Neural crest cell (in vitro differentiated cells): Measurements from ENCODE around the gene NCBP3. TPM values are rescaled to one million over a fixed set of nuclear protein-coding genes. Genes with fewer than 3 reads are reported as not detected.
"Not testable (repeated sequence)": the region's sequence is repeated elsewhere in the genome, so short reads cannot be mapped to it uniquely, and the experiment has no call there.

ENCODE experiments used
- DNase-seq: peaks from one replicate; pipeline ENCODE4 v3.0.0; 2021; ENCODE audit warnings: low read depth, mixed read lengths, low spot score
- H3K27ac Mint-ChIP-seq: one replicate; pipeline ENCODE4 v1.8.0; 2021; ENCODE audit warnings: mild to moderate bottlenecking, mixed read lengths; ENCODE audit not compliant: unreplicated experiment
- H3K27me3 Mint-ChIP-seq: 2 replicates; pipeline ENCODE4 v1.8.0; 2021; ENCODE audit warnings: low read depth, mild to moderate bottlenecking, mixed read lengths
- H3K36me3 Mint-ChIP-seq: 2 replicates; pipeline ENCODE4 v1.8.0; 2021; ENCODE audit warnings: low read depth, mild to moderate bottlenecking, mixed read lengths
- H3K4me1 Mint-ChIP-seq: 2 replicates; pipeline ENCODE4 v1.8.0; 2021; ENCODE audit warnings: mixed read lengths
- H3K4me3 Mint-ChIP-seq: one replicate; pipeline ENCODE4 v1.8.0; 2021; ENCODE audit warnings: mild to moderate bottlenecking, mixed read lengths
- H3K9me3 Mint-ChIP-seq: 2 replicates; pipeline ENCODE4 v1.8.0; 2021; ENCODE audit warnings: mixed read lengths
- CTCF ChIP-seq: fragments of 200-600 bp; sonication (generic); conservative IDR thresholded peaks from 2 replicates; pipeline ENCODE4 v1.5.0; 2021; ENCODE audit warnings: antibody characterized with exemption, mild to moderate bottlenecking
- total RNA-seq: library from RNA; stranded (reverse); gene quantifications from 2 replicates; pipeline ENCODE4 v1.2.1, GENCODE V29; 2021

NCBP3 gene
- total RNA-seq, 1 donor from 2014 or later = 61.5 TPM

DNA sequence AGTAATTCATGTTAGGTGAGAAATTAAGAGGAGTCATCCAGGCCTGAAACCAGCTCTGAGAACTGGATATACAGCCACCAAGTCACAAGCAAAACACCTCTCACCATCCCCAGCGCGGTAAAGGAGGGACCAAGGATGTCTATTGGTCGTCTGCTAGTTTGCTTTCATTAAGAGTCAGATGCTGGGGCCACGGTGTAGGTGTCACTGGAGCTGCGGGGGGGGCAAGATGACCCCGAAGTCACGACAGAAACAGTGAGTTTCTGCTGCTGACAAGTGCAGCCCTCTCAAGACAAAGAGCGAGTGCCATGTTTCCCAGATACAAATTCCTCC, 790 bp downstream of the NCBP3 start:
- TF ChIP-seq CTCF = no peak
- Mint-ChIP-seq H3K4me1 (peaks cover 19% of the 10 kb centered on the region), H3K27ac (peak overlapping the region; percentile 96), H3K36me3 (peaks cover 2% of the 10 kb centered on the region), H3K4me3 (peak overlapping the region; percentile 99), H3K27me3 (peaks cover 4% of the 10 kb centered on the region), H3K9me3 (no peaks in the 10 kb centered on the region)
- DNase-seq = no peak

DNA sequence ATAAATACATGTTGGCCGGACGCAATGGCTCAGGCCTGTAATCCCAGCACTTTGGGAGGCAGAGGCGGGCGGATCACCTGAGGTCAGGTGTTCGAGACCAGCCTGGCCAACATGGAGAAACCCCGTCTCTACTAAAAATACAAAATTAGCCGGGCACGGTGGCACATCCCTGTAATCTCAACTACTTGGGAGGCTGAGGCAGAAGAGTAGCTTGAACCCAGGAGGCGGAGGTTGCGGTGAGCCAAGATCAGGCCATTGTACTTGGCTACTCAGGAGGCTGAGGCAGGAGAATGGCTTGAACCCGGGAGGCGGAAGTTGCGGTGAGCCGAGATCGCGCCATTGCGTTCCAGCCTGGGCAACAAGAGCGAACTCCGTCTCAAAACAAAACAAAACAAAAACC, 1.5 kb downstream of the NCBP3 start:
- not testable (repeated sequence) for H3K36me3 Mint-ChIP-seq, H3K27ac Mint-ChIP-seq, H3K9me3 Mint-ChIP-seq, DNase-seq, H3K27me3 Mint-ChIP-seq
- H3K4me3 Mint-ChIP-seq = peak overlapping the region; percentile 99
- H3K4me1 Mint-ChIP-seq = peaks cover 19% of the 10 kb centered on the region

DNA sequence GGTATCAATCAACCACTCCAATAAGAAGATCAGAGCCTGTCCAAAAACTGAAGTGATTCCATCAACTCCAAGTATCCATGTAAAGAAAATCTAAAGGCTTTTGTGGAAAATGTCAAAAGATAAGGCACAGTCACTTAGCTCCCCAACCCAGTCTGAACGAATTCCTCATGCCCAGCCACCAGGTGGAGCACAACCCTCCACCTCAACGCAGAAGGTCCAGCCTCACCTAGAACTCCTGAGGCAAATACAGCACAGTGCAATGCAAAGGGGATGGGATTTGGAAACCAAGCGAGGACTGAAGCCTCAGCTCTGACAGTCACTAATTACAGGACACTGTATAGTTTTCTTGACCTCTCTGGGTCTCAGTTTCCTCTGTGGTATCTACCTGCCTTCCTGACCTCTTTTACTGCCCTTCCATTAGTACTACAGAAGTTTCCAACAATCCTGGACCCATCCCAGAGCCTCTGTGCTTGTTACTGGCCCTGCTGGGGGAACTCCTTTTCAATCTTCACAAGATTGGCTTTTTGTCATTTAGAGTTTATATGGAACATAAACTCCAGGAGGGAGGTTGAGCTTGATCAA, 2.0 kb downstream of the NCBP3 start:
- Mint-ChIP-seq H3K9me3 (no peaks in the 10 kb centered on the region), H3K36me3 (peaks cover 2% of the 10 kb centered on the region), H3K4me1 (peaks cover 19% of the 10 kb centered on the region), H3K27me3 (no peaks in the 10 kb centered on the region), H3K27ac (no peak overlapping the region), H3K4me3 (peak overlapping the region; percentile 99)
- TF ChIP-seq CTCF = peak; percentile 70
- no peak for DNase-seq

GRCh38 chr17:3838206-3838605, 7.8 kb downstream of the NCBP3 start:
- Mint-ChIP-seq H3K27me3 (no peaks in the 10 kb centered on the region), H3K4me1 (peaks cover 14% of the 10 kb centered on the region), H3K36me3 (peaks cover 17% of the 10 kb centered on the region), H3K4me3 (no peak overlapping the region), H3K27ac (peak overlapping the region; percentile 28), H3K9me3 (no peaks in the 10 kb centered on the region)
- DNase-seq = no peak
- no peak for TF ChIP-seq CTCF

DNA sequence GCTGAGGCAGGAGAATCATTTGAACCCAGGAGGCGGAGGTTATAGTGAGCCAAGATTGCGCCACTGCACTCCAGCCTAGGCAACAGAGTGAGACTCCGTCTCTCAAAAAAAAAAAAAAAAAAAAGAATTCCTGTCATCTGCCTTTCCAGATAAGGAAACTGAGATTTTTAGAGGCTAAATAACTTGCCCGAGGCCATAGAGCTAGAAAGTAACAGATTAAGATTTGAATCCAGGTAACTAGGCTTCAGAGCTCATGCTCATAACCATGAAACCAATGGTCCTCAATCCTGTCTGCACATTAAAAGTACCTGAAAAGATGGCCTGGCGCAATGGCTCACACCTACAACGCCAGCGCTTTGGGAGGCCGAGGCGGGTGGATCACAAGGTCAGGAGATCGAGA, 9.5 kb downstream of the NCBP3 start:
- no peak for TF ChIP-seq CTCF
- no peak overlapping the region for H3K27ac Mint-ChIP-seq
- peaks cover 18% of the 10 kb centered on the region for H3K36me3 Mint-ChIP-seq

DNA sequence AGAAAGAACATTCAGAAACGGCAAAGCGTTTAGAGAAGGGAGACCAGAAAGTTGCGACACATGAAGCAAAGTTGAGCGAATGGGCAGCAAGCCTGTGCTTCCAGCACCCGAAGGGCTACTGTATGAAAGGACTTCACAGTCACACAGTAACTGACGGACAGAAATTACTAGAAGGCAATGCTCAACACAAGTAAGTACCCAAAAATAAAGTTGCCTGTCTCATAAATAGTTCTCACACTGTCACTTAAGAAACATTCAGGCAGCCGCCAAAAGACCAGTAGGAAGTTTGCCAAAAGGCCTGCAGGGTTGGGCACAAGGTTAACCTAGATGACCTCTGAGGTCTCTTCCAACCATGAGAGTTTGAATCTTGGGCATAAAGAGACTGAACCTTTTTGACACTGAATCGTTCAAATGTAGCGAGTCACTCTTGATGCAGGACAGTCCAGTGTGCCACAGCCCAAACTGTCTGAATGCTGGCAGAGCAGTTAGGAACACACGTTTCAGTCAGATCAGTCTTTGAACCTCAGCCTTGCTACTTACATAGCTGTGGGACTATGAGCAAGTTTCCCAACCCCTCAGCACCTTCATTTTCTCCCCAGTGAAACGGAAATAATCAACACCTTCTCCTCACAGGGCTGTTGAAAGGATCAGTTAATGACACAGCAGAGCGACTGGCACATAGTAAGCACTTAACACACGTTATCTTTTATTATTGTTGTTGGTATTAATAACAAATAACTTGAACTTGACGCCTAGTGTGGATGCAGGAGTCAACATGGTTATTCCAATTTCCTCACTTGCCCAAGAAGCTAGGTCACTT, 10.4 kb downstream of the NCBP3 start:
- peaks cover 16% of the 10 kb centered on the region for H3K36me3 Mint-ChIP-seq
- H3K4me3 Mint-ChIP-seq = no peak overlapping the region
- H3K27me3 Mint-ChIP-seq = no peaks in the 10 kb centered on the region
- peaks cover 14% of the 10 kb centered on the region for H3K4me1 Mint-ChIP-seq
- no peak overlapping the region for H3K27ac Mint-ChIP-seq
- no peaks in the 10 kb centered on the region for H3K9me3 Mint-ChIP-seq
- TF ChIP-seq CTCF = no peak
- no peak for DNase-seq

More for the DNA sequence above, 9.5 kb downstream of the NCBP3 start:
- H3K27me3 Mint-ChIP-seq = no peaks in the 10 kb centered on the region
- H3K9me3 Mint-ChIP-seq = no peaks in the 10 kb centered on the region
- H3K4me3 Mint-ChIP-seq = no peak overlapping the region
- peaks cover 14% of the 10 kb centered on the region for H3K4me1 Mint-ChIP-seq
- no peak for DNase-seq
